Ramos (cell line): ENCODE results near the gene ACTMAP.
"Not testable (repeated sequence)": the region's sequence is repeated elsewhere in the genome, so short reads cannot be mapped to it uniquely, and the experiment has no call there.

Experiments
- in situ Hi-C: fragments of 300-500 bp; cut with MboI; formaldehyde crosslinking; loops from one replicate; pipeline ENCODE4 v1.14.3; 2022; ENCODE audit warnings: low sequenced_read_pairs; ENCODE audit not compliant: unreplicated experiment

The ACTMAP gene

DNA sequence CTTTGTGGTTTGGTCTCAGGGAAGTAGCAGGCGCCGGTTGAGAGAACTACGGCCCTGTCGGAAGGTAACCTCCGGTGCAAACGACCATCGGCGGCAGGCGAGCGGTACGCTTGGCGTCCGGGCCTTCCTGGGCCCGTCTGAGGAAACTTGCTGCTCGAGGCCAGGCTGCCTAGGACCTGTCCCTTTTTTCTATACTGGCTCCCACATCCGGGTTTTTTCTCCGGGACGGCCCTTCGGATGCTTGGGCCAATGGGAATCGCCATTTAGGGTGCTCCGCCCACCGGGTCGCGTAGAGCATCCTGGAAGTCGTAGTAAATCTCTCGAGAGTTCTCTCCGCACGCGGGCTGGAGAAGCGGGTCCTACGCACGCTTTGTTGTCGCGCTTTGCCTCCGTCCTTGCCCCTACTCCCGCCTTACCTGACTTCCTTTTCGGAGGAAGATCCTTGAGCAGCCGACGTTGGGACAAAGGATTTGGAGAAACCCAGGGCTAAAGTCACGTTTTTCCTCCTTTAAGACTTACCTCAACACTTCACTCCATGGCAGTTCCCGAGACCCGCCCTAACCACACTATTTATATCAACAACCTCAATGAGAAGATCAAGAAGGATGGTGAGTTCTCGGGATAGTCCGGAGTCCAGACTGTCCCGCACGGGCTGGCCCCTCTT is 729 bp upstream of the ACTMAP start, which contains the start of gene SNRPA:
Gene SNRPA (plus strand): TSS at position 330 of the 664 bp plus-strand sequence. CDS start 206 bp downstream, at position 536.
- in situ Hi-C loops = no loop called here

DNA sequence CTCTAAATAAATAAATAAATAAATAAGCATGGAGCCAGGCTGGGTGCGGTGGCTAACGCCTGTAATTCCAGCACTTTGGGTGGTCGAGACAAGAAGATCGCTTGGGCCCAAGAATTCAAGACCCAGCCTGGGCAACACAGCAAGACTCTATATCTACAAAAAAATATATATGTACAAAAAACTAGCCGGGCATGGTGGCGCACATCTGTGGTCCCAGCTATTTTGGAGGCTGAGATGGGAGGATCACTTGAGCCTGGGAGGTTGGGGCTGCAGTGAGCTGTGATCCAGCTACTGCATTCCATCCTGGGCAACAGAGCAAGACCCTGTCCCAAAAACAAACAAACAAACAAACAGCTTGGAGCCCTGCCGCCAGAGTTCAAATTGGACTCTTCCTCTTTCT is 2.7 kb downstream of the ACTMAP start:
- in situ Hi-C loops = loop anchor here (5.0 kb wide), 1 partner anchor 60 kb away; no protein-coding TSS in a partner anchor

DNA sequence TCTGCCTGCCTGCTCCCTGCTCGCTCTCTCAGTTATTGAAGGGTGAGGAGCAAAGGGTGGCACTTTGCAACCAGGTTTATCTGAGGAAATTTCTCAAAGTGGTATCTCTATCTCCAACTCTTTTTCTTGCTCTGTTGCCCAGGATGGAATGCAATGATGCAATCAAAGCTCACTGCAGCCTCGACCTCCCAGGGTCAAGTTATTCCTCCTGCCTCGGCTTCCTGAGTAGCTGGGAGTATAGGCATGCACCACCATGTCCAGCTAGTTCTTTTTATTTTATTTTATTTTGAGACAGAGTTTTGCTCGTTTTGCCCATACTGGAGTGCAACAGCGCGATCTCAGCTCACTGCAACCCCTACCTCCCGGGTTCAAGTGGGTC is 4.9 kb downstream of the ACTMAP start:
- in situ Hi-C loops = loop anchor here (5.0 kb wide), 1 partner anchor 62 kb away; no protein-coding TSS in a partner anchor

DNA sequence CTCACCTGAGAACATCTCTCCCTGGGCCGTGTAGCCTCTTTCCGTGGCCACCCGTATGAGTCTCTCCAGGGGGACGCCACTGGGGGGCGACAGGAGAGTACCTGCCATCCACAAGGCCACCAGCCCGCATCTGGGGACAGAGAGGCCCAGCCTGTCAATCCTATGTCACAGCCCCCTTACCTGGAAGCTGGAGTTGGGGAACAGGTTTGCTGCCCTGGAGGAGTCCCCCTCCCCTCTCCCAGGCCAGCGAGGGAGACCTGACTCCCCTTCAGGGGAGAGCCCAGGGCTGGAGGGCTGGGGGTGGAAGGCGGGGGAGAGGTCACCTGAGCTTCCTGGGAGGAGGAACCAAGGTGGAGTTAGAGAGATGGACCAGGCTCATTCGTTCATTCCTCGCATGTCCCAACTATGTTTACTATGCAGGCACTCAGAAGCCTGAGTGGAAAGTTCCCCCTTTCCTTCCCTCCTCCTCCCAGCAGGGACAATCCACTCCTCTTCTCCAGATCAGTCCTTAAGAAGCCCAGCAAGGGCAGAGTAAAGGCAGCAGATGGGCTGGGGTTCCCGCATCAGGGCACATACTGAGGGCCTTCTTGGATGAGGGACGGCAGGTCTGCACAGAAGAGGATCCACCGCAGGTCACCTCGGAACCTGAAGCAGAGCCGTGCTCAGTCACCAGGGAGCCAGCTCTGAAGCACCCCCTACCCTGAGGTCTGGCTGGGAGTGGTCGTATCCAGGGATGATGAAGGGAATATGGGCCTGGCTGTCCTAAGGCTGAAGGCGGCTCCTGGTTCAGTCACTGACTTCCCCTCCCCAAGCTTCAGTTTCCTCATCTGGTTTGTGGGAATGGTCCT is 5.5 kb downstream of the ACTMAP start:
- in situ Hi-C loops = loop anchor here (5.0 kb wide), 1 partner anchor 63 kb away; no protein-coding TSS in a partner anchor

DNA sequence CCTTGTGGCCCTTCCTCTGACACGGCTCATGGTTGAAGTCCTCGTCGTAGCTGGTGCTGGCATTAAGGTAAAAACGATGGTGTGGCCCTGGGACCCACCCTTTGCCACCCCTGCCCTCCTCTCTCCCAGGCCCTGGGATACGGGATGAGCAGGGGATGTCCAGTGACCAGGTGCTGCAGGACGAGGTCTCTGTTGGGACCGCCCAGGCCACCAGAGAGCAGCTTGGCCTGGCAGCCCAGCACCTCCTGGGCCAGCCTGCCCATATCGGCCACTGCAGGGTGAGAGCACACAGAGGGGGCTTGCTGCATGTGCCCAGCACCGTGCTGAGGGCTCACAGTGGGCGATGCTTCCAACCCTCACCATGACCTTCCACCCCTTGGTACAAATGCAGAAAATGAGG is 6.4 kb downstream of the ACTMAP start:
- in situ Hi-C loops = no loop called here

DNA sequence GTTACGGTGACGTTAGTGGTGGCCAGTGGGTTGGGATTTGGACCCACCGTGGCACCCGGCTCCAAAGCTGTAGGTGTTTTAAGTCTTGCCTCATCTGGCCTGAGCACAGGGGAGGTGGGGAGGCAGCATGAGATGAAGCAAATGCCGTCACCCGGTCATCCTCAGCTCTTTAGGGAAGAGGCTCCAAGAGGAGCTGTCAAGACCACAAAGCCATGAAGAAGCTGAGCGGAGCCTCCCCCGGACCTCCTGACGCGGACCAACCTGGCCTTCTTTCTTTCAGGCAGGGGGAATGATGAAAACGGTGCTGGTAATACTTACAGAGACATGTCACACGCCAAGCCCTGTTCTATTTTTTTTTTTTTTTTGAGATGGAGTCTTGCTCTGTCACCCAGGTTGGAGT is 7.4 kb downstream of the ACTMAP start:
- in situ Hi-C loops = no loop called here

DNA sequence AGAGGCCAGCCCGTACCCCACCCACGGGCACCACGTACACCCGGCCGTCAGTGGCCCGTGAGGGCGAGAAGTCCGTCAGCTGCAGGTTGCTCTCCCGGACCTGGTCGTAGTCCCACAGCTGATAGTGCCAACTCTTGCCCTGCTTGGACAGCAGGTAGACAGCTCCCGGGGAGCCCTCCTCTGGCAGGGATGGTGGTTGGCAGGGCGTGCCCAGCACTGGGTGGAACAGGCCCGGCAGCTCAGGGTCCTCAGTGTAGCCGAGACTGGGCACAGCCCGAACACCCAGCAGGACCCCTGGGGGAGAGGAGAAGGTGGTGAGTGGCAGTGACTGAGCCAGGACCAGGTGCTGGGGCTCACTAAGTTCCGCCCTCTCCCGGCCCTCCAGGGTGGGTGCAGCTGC is 7.8 kb downstream of the ACTMAP start:
- in situ Hi-C loops = no loop called here

DNA sequence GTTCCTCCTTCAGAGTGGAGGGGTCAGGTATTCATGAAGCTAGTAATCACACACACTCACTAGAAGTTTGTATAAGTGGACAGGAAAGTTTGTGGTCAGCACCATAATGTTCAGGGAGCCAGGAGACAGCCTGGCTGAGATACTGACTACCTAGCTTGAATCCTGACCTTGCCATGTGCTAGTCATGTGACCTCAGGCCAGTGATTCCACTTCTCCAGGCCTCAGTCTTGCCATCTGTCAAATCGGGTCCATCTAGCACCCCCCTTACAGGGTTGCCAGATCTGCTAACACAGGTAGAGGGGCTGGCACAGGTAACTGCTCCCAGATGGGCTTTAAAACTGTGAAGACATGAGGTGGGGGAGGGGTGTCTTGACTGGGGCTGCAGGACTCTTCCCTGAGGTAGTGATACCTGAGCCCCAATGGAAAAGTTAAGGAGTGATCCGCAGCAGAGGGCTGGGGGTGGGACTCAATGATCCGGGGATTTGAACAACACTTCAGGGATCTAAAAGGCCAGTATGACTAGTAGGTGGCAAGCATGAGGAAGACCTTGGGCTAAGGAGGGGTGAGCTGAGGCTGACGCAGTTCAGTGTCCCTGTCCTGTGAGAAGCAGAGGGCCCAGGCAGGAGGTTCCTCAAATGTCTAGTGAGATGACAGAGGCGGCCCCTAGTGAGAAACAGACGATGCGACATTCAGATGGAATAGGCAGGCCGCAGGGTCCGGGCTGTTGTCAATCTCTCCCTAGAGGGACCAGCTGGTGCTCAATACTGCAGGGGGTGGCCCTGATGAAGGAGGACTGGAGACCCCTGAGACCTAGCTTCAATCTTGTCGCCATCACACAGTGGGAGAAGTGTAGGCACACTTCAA is 8.5 kb downstream of the ACTMAP start:
- in situ Hi-C loops = no loop called here

DNA sequence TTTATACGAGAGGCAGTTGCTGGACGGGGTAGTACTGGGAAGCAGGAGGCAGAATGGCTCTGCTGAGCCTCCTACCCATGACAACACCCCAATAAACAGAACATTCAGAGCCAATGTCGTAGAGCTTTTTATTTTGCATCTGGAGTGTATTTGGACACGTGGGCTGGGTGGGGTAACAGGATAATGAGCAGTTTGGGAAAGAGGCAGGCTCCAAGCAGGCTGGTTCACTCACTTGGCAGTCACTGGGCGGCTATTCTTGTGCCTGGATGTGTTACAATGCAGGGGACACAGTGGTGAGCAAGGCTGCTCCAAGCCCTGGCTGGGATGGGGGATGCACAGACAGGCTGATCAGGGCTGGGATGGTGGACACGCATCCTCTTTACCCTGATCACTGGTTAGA is 9.5 kb downstream of the ACTMAP start:
- in situ Hi-C loops = no loop called here

DNA sequence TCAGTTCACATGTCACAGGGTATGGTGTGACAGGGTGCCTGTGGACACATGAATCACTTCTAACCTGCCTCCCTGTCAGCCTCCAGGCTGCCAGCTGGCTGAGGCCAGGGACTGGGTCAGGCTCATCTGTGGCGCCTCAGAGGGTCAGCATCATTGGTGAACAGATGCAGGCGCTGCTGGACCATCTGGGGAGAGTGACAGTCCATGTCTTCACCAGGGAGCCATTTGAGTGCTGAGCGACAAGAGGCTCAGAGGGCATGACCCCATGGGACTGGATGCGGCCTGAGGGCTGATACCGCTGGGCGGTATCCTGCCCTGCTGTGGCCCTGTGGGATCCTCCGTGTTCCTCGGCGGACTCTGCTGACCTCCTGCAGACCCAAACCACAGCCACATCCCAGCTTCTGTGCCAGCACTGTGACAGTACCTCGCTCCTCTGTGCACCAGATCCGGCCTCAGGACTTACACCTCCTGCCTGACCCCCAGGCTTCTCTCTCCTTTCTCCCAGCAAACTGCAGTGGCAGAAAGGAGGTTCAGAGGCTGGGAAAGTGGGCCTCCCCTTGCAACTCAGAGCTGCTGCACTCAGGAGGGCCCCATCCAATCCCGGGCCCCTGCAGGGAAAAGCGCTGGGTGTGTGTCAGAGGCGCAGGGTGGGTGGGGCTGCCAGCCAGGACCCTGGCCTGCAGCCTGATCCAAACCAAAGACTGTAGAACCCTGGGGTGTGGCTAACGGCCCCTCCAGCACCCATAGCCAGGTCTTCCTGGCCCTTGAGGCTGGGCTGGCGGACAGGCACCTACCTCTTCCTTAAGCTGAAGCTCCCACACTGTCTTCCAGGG is 10.2 kb downstream of the ACTMAP start:
- in situ Hi-C loops = no loop called here

DNA sequence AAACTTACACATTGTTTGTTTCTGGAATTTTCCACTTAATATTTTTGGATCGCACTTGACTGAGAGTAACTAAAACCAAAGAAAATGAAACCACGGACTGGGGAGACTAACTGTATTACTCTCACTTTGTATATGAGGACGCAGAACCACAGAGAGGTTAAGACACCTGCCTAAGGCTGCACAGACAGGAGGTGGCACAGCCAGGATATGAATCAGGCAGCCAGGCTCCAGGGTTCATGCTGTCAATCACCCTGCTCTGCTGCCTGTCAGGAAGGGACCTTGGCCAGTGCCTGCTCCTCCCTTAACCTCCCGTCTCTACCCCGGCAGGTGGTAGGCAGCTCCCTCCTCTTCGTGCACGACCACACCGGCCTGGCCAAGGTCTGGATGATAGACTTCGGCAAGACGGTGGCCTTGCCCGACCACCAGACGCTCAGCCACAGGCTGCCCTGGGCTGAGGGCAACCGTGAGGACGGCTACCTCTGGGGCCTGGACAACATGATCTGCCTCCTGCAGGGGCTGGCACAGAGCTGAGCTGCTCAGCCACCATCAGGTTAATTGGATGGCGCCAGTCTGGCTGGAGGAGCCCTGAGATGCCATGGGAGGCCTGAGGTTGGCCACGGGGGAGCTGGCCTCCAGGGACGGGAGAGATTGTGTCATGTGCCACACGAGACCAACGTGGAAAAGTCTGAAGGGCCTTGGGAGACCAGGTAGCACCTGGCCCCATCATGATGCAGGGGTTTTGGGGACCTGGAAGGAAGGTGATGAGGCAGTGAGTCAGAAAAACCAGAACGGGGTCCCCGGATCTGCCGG is 11.0 kb downstream of the ACTMAP start:
- in situ Hi-C loops = no loop called here

DNA sequence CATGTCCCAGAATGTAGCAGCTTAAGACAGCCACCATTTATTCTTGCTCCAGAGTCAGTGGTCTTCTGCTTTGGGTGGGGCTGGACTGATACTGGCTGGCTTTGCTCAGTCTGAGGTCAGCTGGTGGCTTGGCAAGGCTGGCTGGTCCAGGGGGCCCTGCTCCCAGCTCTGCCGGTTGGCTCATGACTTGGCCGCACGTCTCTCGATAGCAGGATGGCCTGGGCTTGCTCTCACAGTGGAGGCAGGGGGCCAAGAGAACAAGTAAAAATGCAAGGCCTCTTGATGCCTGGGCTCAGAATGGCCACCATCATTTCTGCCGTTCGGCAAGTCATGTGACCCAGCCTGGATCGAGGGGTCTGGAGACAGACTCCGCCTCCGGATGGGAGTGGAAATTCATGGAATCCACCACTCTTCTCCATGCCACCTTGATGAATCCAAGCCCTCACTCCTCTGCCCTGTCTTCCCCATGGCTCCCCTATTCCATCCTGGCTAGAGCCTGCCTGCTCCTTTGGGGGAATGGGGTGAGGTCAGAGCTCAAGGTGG is 13.1 kb downstream of the ACTMAP start:
- in situ Hi-C loops = no loop called here

DNA sequence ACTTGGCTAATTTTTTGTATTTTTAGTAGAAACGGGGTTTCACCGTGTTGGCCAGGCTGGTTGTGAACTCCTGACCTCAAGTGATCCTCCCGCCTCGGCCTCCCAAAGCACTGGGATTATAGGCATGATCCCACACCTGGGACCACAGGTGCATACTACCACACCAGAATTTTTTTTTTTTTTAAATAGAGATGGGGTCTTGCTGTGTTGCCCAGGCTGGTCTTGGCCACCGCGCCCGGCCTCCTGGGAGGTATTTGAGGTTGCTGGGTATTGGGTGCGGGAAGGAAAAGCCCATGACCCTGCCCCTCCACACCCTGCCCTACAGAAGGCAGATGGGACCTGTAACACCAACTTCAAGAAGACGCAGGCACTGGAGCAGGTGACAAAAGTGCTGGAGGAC is 13.6 kb downstream of the ACTMAP start:
- in situ Hi-C loops = no loop called here

DNA sequence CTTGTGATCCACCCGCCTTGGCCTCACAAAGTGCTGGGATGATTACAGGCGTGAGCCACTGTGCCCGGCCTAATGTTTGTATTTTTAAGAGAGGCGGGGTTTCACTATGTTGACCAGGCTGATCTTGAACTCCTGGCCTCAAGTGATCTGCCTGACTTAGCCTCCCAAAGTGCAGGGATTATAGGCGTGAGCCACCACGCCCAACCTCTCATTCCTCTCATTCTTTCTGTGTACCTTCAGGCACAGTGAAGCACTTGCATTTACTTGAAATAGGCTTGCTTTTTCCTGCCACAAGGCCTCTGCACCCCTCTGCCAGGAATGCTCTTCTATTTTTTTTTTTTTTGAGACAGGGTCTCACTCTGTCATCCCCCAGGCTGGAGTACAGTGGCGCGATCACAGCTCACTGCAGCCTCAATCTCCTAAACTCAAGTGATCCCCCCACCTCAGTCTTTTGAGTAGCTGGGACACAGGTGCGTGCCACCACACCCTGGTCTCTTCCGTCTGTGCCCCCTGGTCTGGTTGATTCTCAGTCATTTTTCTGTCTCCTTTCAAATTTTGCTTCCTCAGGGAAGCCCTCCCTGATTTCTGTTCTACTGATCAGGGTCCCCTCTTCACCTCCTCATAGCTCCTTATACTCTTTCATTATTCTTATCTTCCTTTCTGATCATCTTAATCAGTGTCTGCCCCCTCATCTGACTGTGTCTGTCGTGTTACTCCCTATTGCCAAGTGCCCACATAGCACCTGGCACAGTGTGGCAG is 15.1 kb downstream of the ACTMAP start:
- in situ Hi-C loops = no loop called here

DNA sequence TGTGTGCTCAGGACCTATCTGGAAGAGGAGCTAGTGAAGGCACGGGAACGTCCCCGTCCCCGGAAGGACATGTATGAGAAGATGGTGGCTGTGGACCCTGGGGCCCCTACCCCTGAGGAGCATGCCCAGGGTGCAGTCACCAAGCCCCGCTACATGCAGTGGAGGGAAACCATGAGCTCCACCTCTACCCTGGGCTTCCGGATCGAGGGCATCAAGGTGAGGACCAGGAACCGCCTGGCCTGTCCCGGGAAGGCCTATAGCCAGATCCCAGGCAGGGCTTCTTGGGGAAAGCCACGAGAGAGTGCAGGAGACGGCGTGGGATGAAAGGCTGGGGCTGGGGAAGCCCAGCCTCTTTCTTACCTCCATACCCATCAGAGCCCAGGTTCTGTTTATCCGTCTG is 17.1 kb downstream of the ACTMAP start:
- in situ Hi-C loops = no loop called here

DNA sequence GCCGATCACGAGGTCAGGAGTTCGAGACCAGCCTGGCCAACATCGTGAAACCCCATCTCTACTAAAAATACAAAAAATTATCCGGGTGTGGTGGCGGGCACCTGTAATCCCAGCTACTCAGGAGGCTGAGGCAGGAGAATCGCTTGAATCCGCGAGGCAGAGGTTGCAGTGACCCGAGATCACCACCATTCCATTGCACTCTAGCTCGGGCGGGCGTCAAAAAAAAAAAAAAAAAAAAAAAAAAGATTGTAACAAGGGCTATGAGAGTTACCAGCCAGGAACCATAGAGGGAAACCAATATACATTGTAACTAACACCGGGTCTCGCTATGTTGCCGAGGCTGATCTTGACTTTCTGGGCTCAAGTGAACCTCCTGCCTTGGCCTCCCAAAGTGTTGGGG is 18.0 kb downstream of the ACTMAP start:
- in situ Hi-C loops = not testable (repeated sequence)

DNA sequence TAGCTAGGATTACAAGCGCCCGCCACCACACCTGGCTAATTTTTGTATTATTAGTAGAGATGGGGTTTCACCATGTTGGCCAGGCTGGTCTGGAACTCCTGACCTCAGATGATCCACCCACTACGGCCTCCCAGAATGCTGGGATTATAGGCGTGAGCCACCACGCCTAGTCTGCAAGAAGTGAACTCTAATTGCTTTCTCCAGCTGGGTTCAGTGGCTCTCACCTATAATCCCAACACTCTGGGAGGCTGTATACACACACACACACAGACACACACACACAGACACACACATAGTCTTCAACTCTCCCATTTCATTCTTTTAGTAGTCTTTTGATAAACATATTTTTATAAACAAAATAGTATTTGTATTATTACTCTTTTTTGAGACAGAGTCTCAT is 20.2 kb downstream of the ACTMAP start:
- in situ Hi-C loops = not testable (repeated sequence)

DNA sequence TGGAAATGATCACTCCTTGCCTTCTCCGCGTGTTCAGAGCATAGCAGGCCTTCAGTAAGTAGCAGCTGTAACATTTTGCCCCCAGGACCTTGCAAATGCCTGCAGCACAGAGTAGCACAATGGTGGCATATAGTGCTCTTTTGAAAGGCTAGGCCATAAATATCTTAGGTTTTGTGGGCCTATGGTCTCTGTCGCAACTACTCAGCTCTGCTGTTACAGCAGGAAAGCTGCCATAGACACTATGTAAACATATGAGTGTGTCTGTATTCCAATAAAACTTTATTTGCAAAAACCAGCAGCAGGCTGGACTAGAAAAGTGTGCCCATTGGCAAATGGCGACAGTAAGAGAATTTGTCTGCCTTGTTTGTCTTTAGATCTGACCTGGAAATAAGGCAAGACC is 24.0 kb downstream of the ACTMAP start:
- in situ Hi-C loops = no loop called here
